Measurements from ENCODE around the gene SCTR. TPM values are rescaled to one million over a fixed set of nuclear protein-coding genes. Genes with fewer than 3 reads are reported as not detected.

SCTR gene
- total and polyA plus RNA-seq, 2 of the 8 experiments (the other 6 are each of a cell fraction or from before 2014, with no cell fraction given), result 0.15 TPM; not detected in 1

GRCh38 chr2:119478978-119479295 is 45.3 kb downstream of the SCTR start:
- H3K56ac ChIP-seq (replicated peaks; ENCODE audit: insufficient read length, low read depth, low read length), result no peak overlapping the region
- 91% methylated on average over 2 of the region's 3 CpGs; no CpG with 5 or more reads in 1 of the 2 experiments for WGBS, 2 experiments (ENCODE audit: extremely low coverage in 1 of 2, insufficient coverage in 1 of 2, insufficient read length in 1 of 2, insufficient replicate concordance in 2 of 2, low coverage in 1 of 2, low lambda C conversion rate in 2 of 2, missing lambda C conversion rate in 1 of 2)
- no peaks in the 10 kb centered on the region for H4K20me1 ChIP-seq (replicated peaks in 1 of 2; ENCODE audit: control insufficient read depth in 1 of 2, insufficient read depth in 2 of 2, low read length in 2 of 2)
- ChIA-PET POLR2A (ENCODE audit: partially characterized antibody) (no interaction called here), CTCF (ENCODE audit: partially characterized antibody) (interaction anchor here (0.8 to 16.2 kb wide), 15 partner anchors 8 to 599 kb away, joined by 3 to 411 read pairs (median 3); no protein-coding TSS in a partner anchor)
- no peaks in the 10 kb centered on the region for H3K79me1 ChIP-seq (ENCODE audit: low read depth, low read length)
- no peak overlapping the region for H2AK5ac ChIP-seq (ENCODE audit: low read depth, low read length)
- H3K4me2 ChIP-seq (ENCODE audit: insufficient read depth in 1 of 2, low read depth in 2 of 2, low read length in 2 of 2), result no peak overlapping the region
- H2BK120ac ChIP-seq (replicated peaks; ENCODE audit: low read depth, low read length), result no peak overlapping the region
- H3K23ac ChIP-seq (ENCODE audit: insufficient read length), result no peak overlapping the region
- H3K36me3 ChIP-seq (ENCODE audit: control insufficient read depth in 2 of 4, insufficient read depth in 4 of 4, low read length in 3 of 4), result no peaks in the 10 kb centered on the region
- H3K18ac ChIP-seq (ENCODE audit: extremely low read depth, low read length), result no peak overlapping the region
- FAIRE-seq (no peak), DNase-seq (ENCODE audit: low read depth in 1 of 2, low spot score in 2 of 2) (no peak)
- H4K91ac ChIP-seq (replicated peaks; ENCODE audit: insufficient read length, low read length), result no peak overlapping the region
- no peak overlapping the region for H2BK15ac ChIP-seq (ENCODE audit: low read length)
- H3K27ac ChIP-seq (ENCODE audit: low read depth, low read length), result no peak overlapping the region
- no peaks in the 10 kb centered on the region; a peak in 1 of 7 replicates for H3K27me3 ChIP-seq (replicated peaks in 1 of 4; ENCODE audit: control insufficient read depth in 3 of 4, extremely low read depth in 1 of 4, insufficient read depth in 3 of 4, low read length in 3 of 4)
- no peak overlapping the region for H3K9ac ChIP-seq (replicated peaks in 1 of 4; ENCODE audit: extremely low read depth in 1 of 4, low read depth in 3 of 4, low read length in 3 of 4)
- no peak overlapping the region for H2BK5ac ChIP-seq (ENCODE audit: low read depth, low read length)
- no peaks in the 10 kb centered on the region for H3K79me2 ChIP-seq (ENCODE audit: control insufficient read depth in 1 of 2, insufficient read depth in 2 of 2, low read length in 2 of 2)
- no peak overlapping the region for H2BK12ac ChIP-seq (ENCODE audit: low read depth, low read length)
- no peak overlapping the region; the same call in 1 of the 2 replicates for H4K8ac ChIP-seq (ENCODE audit: extremely low read depth, insufficient read depth, low read length)
- H4K5ac ChIP-seq (ENCODE audit: insufficient read length, low read depth, low read length), result no peak overlapping the region
- no peaks in the 10 kb centered on the region for H3K23me2 ChIP-seq (ENCODE audit: low read depth, low read length)
- H2AFZ ChIP-seq (ENCODE audit: low read length), result no peak overlapping the region
- H2BK20ac ChIP-seq (ENCODE audit: low read length), result peak overlapping the region; percentile 72; the same call in 1 of the 2 replicates
- no peak overlapping the region for H3K4ac ChIP-seq (replicated peaks; ENCODE audit: insufficient read length, low read depth, low read length)
- H3K4me1 ChIP-seq (replicated peaks in 1 of 4; ENCODE audit: control insufficient read depth in 3 of 4, insufficient read depth in 4 of 4, low read length in 3 of 4), result peaks cover 0 to 19% (median 10%) of the 10 kb centered on the region in 4 experiments; a peak in 5 of 7 replicates
- no peak overlapping the region for H3K14ac ChIP-seq (ENCODE audit: insufficient read length)
- no peaks in the 10 kb centered on the region for H3K9me3 ChIP-seq (ENCODE audit: insufficient read depth in 2 of 2, low read depth in 1 of 2, low read length in 1 of 2)
- H3K4me3 ChIP-seq (ENCODE audit: extremely low read depth in 1 of 4, insufficient read depth in 2 of 4, low read depth in 3 of 4, low read length in 4 of 4), result no peak overlapping the region
- no peak for TF ChIP-seq ATF3 (IDR thresholded peaks at IDR 0.05; ENCODE audit: insufficient read depth, low read depth, low read length)
- TF ChIP-seq RAD21 (IDR thresholded peaks at IDR 0.05 in 1 of 2, conservative IDR thresholded peaks at IDR 0.05 in 1 of 2; ENCODE audit: low read depth in 2 of 2, low read length in 2 of 2), result no peak
- no peak for TF ChIP-seq CBX8 (IDR thresholded peaks at IDR 0.05; ENCODE audit: borderline replicate concordance, low read depth, low read length)
- TF ChIP-seq GTF2F1 (IDR thresholded peaks at IDR 0.05; ENCODE audit: borderline replicate concordance, low read depth, low read length), result no peak
- TF ChIP-seq E2F6 (IDR thresholded peaks at IDR 0.05), result no peak
- TF ChIP-seq ASH2L (IDR thresholded peaks at IDR 0.05; ENCODE audit: low read length), result no peak

Data from H1 (cell line).